Peyer's patch (tissue), 4 donors: ENCODE data around the gene TMIGD2. TPM values are rescaled to one million over a fixed set of nuclear protein-coding genes. Genes with fewer than 3 reads are reported as not detected.
A peak's percentile ranks its signal among the peaks of the same experiment; 100 is the strongest.

ENCODE experiments used
- DNase-seq, 3 donors: peaks; one replicate each; pipeline ENCODE4 v3.0.0-alpha.2; 2017 to 2019
- H3K27ac ChIP-seq, 4 donors: fragments of 200-600 bp; sonication (generic); one replicate each; pipeline ENCODE4 v1.5.1; 2016 to 2019
- H3K27me3 ChIP-seq, 2 donors: fragments of 200-600 bp; sonication (generic); one replicate each; pipeline ENCODE4 v1.5.1; 2019
- H3K36me3 ChIP-seq, 3 donors: fragments of 200-600 bp; sonication (generic); one replicate each; pipeline ENCODE4 v1.5.1; 2016 to 2019
- H3K4me1 ChIP-seq, 4 donors: fragments of 200-600 bp; sonication (generic); one replicate each; pipeline ENCODE4 v1.5.1; 2016 to 2019
- H3K4me3 ChIP-seq, 4 donors: fragments of 200-600 bp; sonication (generic); 1 replicate in 3 of 4; 2 replicates in 1 of 4; pipeline ENCODE4 v1.5.1; 2016 to 2019; ENCODE audit warnings: mild to moderate bottlenecking in 1 of 4
- H3K9me3 ChIP-seq, 4 donors: fragments of 200-600 bp; sonication (generic); one replicate each; pipeline ENCODE4 v1.5.1; 2016 to 2019; ENCODE audit warnings: mild to moderate bottlenecking in 1 of 4
- POLR2A ChIP-seq, 2 donors: fragments of 450-650 bp; IDR thresholded peaks; one replicate each; pipeline ENCODE4 v1.5.1; 2017; ENCODE audit warnings: antibody characterized with exemption in 2 of 2, mild to moderate bottlenecking in 2 of 2, moderate library complexity in 2 of 2
- total RNA-seq, 4 donors: library from RNA; depleted of rRNA; stranded (reverse); fragments of >200 nt; gene quantifications; one replicate each; pipeline ENCODE4 v1.1.0, GENCODE V29; 2016
- TF ChIP-seq, protein P1 (sequence below), 6 experiments: fragments of 450-650 bp in 4 of 6; fragments of 200-600 bp in 2 of 6; sonication (generic) in 1 of 6; IDR thresholded peaks; one replicate each; pipeline ENCODE4 v1.5.1; 2017 to 2019; ENCODE audit warnings: antibody characterized with exemption in 6 of 6, mild to moderate bottlenecking in 3 of 6, moderate library complexity in 1 of 6

Gene TMIGD2
- total RNA-seq, 4 donors from 2014 or later, result 2.2 to 6.1 (median 3.8) TPM

DNA sequence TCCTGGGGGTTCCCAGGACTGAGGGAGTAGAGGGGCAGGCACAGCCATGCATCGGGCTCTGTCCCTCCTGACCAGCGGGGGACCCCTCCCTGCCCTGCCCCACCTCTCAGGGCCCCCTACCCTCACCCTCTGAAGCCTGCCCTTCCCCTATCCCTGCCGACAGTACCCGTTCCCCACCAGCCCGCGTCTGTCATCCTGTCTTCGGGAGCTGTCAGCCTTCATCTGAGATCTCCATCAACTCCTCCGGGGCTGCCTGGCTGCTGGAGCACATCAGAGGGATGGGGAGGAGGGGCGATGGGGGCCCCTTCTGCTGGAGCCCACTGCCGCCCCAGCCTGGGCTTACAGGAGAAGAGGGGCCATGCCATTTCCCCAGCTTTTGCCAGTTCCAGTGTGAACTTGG, 29.3 kb downstream of the TMIGD2 start:
- Histone ChIP-seq H3K4me3 (no peak overlapping the region), H3K9me3 (no peaks in the 10 kb centered on the region), H3K36me3 (peaks cover 0 to 30% (median 0%) of the 10 kb centered on the region in 3 donors), H3K27me3 (no peaks in the 10 kb centered on the region), H3K27ac (no peak overlapping the region), H3K4me1 (peaks cover 0 to 6% (median 1%) of the 10 kb centered on the region in 4 donors)
- no peak for TF ChIP-seq POLR2A (IDR thresholded peaks at IDR 0.05)
- TF ChIP-seq, protein P1, sequence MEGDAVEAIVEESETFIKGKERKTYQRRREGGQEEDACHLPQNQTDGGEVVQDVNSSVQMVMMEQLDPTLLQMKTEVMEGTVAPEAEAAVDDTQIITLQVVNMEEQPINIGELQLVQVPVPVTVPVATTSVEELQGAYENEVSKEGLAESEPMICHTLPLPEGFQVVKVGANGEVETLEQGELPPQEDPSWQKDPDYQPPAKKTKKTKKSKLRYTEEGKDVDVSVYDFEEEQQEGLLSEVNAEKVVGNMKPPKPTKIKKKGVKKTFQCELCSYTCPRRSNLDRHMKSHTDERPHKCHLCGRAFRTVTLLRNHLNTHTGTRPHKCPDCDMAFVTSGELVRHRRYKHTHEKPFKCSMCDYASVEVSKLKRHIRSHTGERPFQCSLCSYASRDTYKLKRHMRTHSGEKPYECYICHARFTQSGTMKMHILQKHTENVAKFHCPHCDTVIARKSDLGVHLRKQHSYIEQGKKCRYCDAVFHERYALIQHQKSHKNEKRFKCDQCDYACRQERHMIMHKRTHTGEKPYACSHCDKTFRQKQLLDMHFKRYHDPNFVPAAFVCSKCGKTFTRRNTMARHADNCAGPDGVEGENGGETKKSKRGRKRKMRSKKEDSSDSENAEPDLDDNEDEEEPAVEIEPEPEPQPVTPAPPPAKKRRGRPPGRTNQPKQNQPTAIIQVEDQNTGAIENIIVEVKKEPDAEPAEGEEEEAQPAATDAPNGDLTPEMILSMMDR (IDR thresholded peaks at IDR 0.05), result no peak
- no peak for DNase-seq

DNA sequence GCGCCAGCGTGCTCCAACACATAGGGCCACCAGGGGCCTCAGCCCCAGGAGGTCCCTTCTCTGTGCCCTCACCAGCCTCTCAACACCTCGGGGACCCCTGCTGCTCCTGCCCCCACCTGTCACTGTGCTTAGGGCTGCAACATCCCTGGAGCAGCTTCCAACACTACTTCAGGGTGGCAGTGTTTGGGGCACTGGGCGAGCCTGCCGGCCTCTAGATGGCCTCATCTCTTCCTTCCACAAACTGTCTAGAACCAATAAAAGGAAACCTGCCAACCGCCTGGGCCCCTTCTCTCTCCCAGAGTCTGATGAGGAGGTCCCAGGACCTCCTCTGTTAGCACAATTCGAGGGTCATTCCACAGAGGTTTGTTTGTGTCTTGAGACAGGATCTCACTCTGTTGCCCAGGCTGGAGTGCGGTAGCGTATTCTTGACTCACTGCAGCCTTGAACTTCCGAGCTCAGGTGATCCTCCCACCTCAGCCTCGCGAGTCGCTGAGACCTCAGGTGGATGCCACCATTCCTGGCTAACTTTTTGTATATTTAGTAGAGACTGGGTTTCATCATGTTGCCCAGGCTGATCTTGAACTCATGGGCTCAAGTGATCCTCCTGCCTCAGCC, 33.3 kb downstream of the TMIGD2 start:
- Histone ChIP-seq H3K27me3 (no peaks in the 10 kb centered on the region), H3K9me3 (no peaks in the 10 kb centered on the region), H3K36me3 (peaks cover 0 to 55% (median 0%) of the 10 kb centered on the region in 3 donors), H3K4me3 (no peak overlapping the region), H3K4me1 (peaks cover 0 to 9% (median 3%) of the 10 kb centered on the region in 4 donors), H3K27ac (peak overlapping the region in 3 of 4 donors; percentile 38 to 90 (median 63))
- DNase-seq, result no peak
- TF ChIP-seq, protein P1 (IDR thresholded peaks at IDR 0.05), result peak in 1 of 6 experiments; percentile 17
- TF ChIP-seq POLR2A (IDR thresholded peaks at IDR 0.05), result no peak

DNA sequence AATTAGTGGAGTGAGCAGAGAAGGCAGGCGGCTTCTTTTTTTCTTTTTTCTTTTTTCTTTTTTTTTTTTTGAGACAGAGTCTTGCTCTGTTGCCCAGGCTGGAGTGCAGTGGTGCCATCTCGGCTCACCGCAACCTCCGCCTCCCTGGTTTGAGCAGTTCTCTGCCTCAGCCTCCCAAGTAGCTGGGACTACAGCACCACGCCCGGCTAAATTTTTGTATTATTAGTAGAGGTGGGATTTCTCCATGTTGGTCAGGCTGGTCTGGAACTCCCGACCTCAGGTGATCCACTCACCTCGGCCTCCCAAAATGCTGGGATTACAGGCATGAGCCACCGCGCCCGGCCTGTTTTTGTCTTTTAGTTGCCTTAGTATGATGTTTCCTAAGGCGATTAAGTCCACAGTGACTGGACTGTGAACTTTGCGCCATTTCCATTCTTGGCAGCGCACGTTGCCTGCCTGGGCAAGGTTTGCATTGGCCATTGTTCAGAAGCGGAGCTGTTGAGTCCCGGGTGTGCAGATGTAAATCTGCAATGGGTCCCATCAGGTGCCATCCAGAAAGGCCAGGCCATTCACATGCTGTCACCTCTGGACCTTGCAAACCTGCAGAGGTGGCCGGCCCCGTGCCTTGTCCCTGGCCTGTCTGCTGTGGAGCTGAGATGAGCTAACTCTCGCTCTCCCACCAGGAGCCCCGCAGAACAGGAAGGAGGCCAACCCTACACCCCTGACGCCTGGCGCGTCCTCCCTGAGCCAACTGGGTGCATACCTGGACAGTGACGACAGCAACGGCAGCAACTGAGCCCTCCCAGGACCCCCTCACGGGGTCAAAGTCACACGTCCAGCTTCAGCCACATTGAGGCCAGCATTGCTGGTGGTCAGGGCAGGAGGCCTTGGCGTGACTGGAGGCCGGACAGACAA, 34.0 kb downstream of the TMIGD2 start:
- DNase-seq, result peak in 2 of 3 donors; percentile 82 to 83
- Histone ChIP-seq H3K27ac (peak overlapping the region in 3 of 4 donors; percentile 38 to 90 (median 63)), H3K4me3 (no peak overlapping the region), H3K4me1 (peaks cover 0 to 9% (median 3%) of the 10 kb centered on the region in 4 donors), H3K36me3 (peaks cover 0 to 62% (median 0%) of the 10 kb centered on the region in 3 donors), H3K9me3 (no peaks in the 10 kb centered on the region), H3K27me3 (no peaks in the 10 kb centered on the region)
- TF ChIP-seq, protein P1 (IDR thresholded peaks at IDR 0.05), result no peak
- peak in 1 of 2 donors; percentile 53 for TF ChIP-seq POLR2A (IDR thresholded peaks at IDR 0.05)

DNA sequence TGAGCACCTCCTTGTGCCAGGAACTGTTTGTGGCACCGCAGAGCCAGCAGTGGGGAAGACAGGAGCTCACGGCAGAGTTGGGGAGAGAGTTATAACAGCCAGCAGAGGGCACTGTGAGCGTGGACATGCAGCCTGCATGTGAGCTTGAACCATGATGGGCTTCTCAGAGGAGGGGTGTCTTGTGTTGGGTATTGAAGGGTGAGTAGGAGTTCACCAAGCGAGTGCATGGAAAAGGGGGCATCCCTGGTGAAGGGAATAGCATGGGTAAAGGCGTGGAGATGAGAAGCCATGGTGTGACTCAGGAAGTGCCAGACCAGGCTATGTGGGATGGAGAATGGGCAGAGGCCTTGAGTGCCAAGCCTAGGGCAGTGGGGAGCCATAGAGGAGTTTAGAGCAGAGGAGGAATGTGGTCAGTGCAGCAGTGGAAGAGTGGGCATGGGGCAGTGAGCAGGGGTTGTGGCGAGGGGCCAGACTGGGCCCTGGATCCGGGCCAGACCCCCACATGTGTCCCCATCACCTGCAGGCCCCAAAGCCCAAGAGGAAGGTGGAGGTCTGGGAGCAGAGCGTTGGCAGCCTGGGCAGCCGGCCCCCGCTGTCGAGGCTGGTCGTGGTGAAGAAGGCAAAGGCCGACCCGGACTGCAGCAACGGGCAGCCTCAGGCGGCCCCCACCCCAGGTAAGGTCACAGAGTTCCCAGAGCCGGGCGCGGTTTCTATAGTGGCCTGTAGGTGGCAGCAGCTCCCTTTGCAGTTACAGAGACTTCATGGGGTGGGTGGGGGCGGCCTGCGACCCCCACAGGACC, 34.9 kb downstream of the TMIGD2 start:
- peak overlapping the region in 2 of 4 donors; percentile 63 to 90 for H3K27ac ChIP-seq
- H3K4me3 ChIP-seq, result no peak overlapping the region
- no peaks in the 10 kb centered on the region for H3K9me3 ChIP-seq
- peak; percentile 58 to 79 (median 75) for DNase-seq
- H3K4me1 ChIP-seq, result peaks cover 0 to 9% (median 3%) of the 10 kb centered on the region in 4 donors
- H3K27me3 ChIP-seq, result no peaks in the 10 kb centered on the region
- H3K36me3 ChIP-seq, result peaks cover 0 to 69% (median 0%) of the 10 kb centered on the region in 3 donors
- TF ChIP-seq, protein P1 (IDR thresholded peaks at IDR 0.05), result peak; percentile 68 to 88 (median 82)
- no peak for TF ChIP-seq POLR2A (IDR thresholded peaks at IDR 0.05)
